Endothelial cell of umbilical vein (primary cell): Measurements from ENCODE around the gene LARGE1. TPM values are rescaled to one million over a fixed set of nuclear protein-coding genes. Genes with fewer than 3 reads are reported as not detected.

Experiments used
- BruUV-seq: library from RNA; stranded (reverse); fragments of 400-500 nt; replicated peaks from 2 replicates; lab custom pipeline; 2021; lab: Mats Ljungman, UMichigan
- CTCF ChIA-PET: fragments of 300-600, 350-600 bp; sonication (Branson Sonifier 250); formaldehyde crosslinking; loops from one replicate; lab custom pipeline; 2021; ENCODE audit warnings: antibody characterized with exemption, inconsistent platforms; lab: Charles Lee
- POLR2A ChIA-PET: fragments of 300-600, 350-600 bp; sonication (Branson Sonifier 250); formaldehyde crosslinking; loops from one replicate; lab custom pipeline; 2021; ENCODE audit warnings: antibody characterized with exemption, inconsistent platforms; lab: Charles Lee
- DNase-seq: peaks from one replicate; pipeline ENCODE4 v3.0.0-alpha.2; 2011; ENCODE audit warnings: low read depth, low spot score
- FAIRE-seq: peaks from 2 replicates; lab custom pipeline; 2011; peaks lifted over from hg19 to GRCh38; lab: Jason Lieb, UNC
- H2AFZ ChIP-seq: 2 replicates; pipeline ENCODE4 v1.6.0; 2012; ENCODE audit warnings: low read depth, low read length, control low read depth, inconsistent platforms
- H3K27ac ChIP-seq: 2 replicates; pipeline ENCODE4 v1.5.1; 2011; ENCODE audit warnings: low read depth, mild to moderate bottlenecking, control low read depth, low read length, moderate library complexity; ENCODE audit not compliant: insufficient read depth
- H3K27me3 ChIP-seq, 2 experiments: 2 replicates each; pipeline versions ENCODE4 v1.6.0 to v1.6.1; 2011; ENCODE audit warnings: low read length in 2 of 2, mixed read lengths in 1 of 2; ENCODE audit not compliant: control insufficient read depth in 2 of 2, insufficient read depth in 2 of 2
- H3K36me3 ChIP-seq, 2 experiments: 2 replicates in 1 of 2; 3 replicates in 1 of 2; pipeline ENCODE4 v1.5.1; 2011; ENCODE audit warnings: low read length in 2 of 2, mild to moderate bottlenecking in 1 of 2, moderate library complexity in 1 of 2; ENCODE audit not compliant: control insufficient read depth in 2 of 2, insufficient read depth in 2 of 2; ENCODE audit errors: extremely low read depth in 1 of 2
- H3K4me1 ChIP-seq: 3 replicates; pipeline ENCODE4 v1.5.1; 2011; ENCODE audit warnings: mild to moderate bottlenecking, low read length; ENCODE audit not compliant: control insufficient read depth, insufficient read depth; ENCODE audit errors: extremely low read depth
- H3K4me2 ChIP-seq: 2 replicates; pipeline ENCODE4 v1.6.1; 2011; ENCODE audit warnings: low read length, control low read depth, mixed read lengths; ENCODE audit not compliant: insufficient read depth
- H3K4me3 ChIP-seq, 3 experiments: fragments of 200-600 bp in 1 of 3; sonication (generic), shearing (Covaris generic) in 1 of 3; replicated peaks in 1 of 3; 2 replicates each; pipeline ENCODE4 v1.5.1; 2011 to 2016; ENCODE audit warnings: control low read depth in 3 of 3, low read length in 3 of 3, mild to moderate bottlenecking in 2 of 3, inconsistent platforms in 1 of 3, low read depth in 1 of 3, moderate library complexity in 1 of 3; ENCODE audit not compliant: insufficient read depth in 1 of 3
- H3K79me2 ChIP-seq: 2 replicates; pipeline ENCODE4 v1.6.0; 2012; ENCODE audit warnings: low read length, inconsistent platforms; ENCODE audit not compliant: control insufficient read depth, insufficient read depth
- H3K9ac ChIP-seq: replicated peaks from 2 replicates; pipeline ENCODE3; 2011; ENCODE audit warnings: low read length, control low read depth; ENCODE audit not compliant: insufficient read depth; ENCODE audit errors: extremely low read depth
- H3K9me1 ChIP-seq: replicated peaks from 3 replicates; pipeline ENCODE4 v1.6.0; 2011; ENCODE audit warnings: mild to moderate bottlenecking, low read length; ENCODE audit not compliant: control insufficient read depth, insufficient read depth; ENCODE audit errors: extremely low read depth
- H3K9me3 ChIP-seq: replicated peaks from 2 replicates; pipeline ENCODE4 v1.5.1; 2012; ENCODE audit warnings: low read length, inconsistent platforms; ENCODE audit not compliant: control insufficient read depth, insufficient read depth
- H4K20me1 ChIP-seq: replicated peaks from 2 replicates; pipeline ENCODE3; 2011; ENCODE audit warnings: mild to moderate bottlenecking, low read length; ENCODE audit not compliant: control insufficient read depth, insufficient read depth; ENCODE audit errors: extremely low read depth
- EZH2 ChIP-seq: IDR thresholded peaks from 2 replicates; pipeline ENCODE4 v1.6.1; 2012; ENCODE audit warnings: borderline replicate concordance, low read depth, mild to moderate bottlenecking, moderate library complexity, low read length, inconsistent platforms; ENCODE audit not compliant: severe bottlenecking
- FOS ChIP-seq: IDR thresholded peaks from 2 replicates; pipeline ENCODE4 v1.6.1; 2011; ENCODE audit warnings: mild to moderate bottlenecking, low read length, moderate library complexity, borderline replicate concordance; ENCODE audit not compliant: insufficient read depth
- GATA2 ChIP-seq: IDR thresholded peaks from 2 replicates; pipeline ENCODE4 v1.7.0; 2011; ENCODE audit warnings: low read depth, mild to moderate bottlenecking, moderate library complexity, mixed read lengths, low read length; ENCODE audit not compliant: insufficient read length, insufficient read depth
- JUN ChIP-seq: IDR thresholded peaks from 2 replicates; pipeline ENCODE4 v1.6.1; 2011; ENCODE audit warnings: borderline replicate concordance, low read depth; ENCODE audit not compliant: insufficient read length, insufficient read depth
- MYC ChIP-seq: IDR thresholded peaks from one replicate; pipeline ENCODE4 v1.6.1; 2011; ENCODE audit warnings: mild to moderate bottlenecking, low read depth, low read length
- POLR2A ChIP-seq: IDR thresholded peaks from 2 replicates; pipeline ENCODE4 v1.6.1; 2012; ENCODE audit warnings: low read depth, mild to moderate bottlenecking, control low read depth, low read length
- POLR2AphosphoS5 ChIP-seq: IDR thresholded peaks from 2 replicates; pipeline ENCODE4 v1.6.1; 2012; ENCODE audit warnings: low read depth, mild to moderate bottlenecking, control low read depth, low read length, moderate library complexity; ENCODE audit not compliant: insufficient read depth
- dilution Hi-C: fragments of 300-500 bp; cut with MboI; formaldehyde crosslinking; loops from one replicate; pipeline ENCODE4 v1.15.0; 2019; ENCODE audit warnings: low sequenced_read_pairs; ENCODE audit not compliant: extremely low pct_ligation_motif_present
- intact Hi-C: fragments of 100-400 bp; cut with micrococcal nuclease; formaldehyde crosslinking; loops from one replicate; pipeline ENCODE4 v1.10.0; 2022
- polyA plus RNA-seq, 4 experiments: library from polyadenylated mRNA; depleted of rRNA in 3 of 4; stranded (reverse) in 3 of 4; unstranded in 1 of 4; fragments of >200 nt; gene quantifications; 2 replicates each; pipeline versions ENCODE4 v1.2.1 to v1.2.3, GENCODE V29; 2011 to 2012; ENCODE audit warnings: missing spikeins in 1 of 4
- total RNA-seq: library from RNA; stranded (reverse); gene quantifications from 2 replicates; pipeline ENCODE4 v1.2.3, GENCODE V29; 2021
- TF ChIP-seq, protein P1 (sequence below): IDR thresholded peaks from 2 replicates; pipeline ENCODE4 v1.6.1; 2011; ENCODE audit not compliant: insufficient read depth, insufficient read length

LARGE1 gene
- total and polyA plus RNA-seq, 2 donors (not counting 3 experiments of a cell fraction or from before 2014, with no cell fraction given), result 0.95 to 4.4 TPM

- Histone ChIP-seq H3K79me2 (no peaks in the 10 kb centered on the region), H3K9me1 (no peaks in the 10 kb centered on the region), H3K9me3 (peaks cover 8% of the 10 kb centered on the region), H3K27ac (no peak overlapping the region), H3K4me1 (no peaks in the 10 kb centered on the region), H4K20me1 (no peaks in the 10 kb centered on the region), H3K9ac (no peak overlapping the region), H3K4me2 (no peak overlapping the region), H3K27me3 (no peaks in the 10 kb centered on the region), H2AFZ (no peak overlapping the region), H3K36me3 (no peaks in the 10 kb centered on the region), H3K4me3 (no peak overlapping the region)
- no TSS peak for BruUV-seq
- no peak for TF ChIP-seq EZH2
- TF ChIP-seq, protein P1, sequence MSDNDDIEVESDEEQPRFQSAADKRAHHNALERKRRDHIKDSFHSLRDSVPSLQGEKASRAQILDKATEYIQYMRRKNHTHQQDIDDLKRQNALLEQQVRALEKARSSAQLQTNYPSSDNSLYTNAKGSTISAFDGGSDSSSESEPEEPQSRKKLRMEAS, result no peak
- intact Hi-C loops, result no loop called here
- DNase-seq, result no peak
- CTCF ChIA-PET, result no interaction called here
- dilution Hi-C loops, result no loop called here
- POLR2A ChIA-PET, result no interaction called here
- FAIRE-seq, result no peak
Observed at GRCh38 chr22:33680632-33681031, 239.6 kb downstream of the LARGE1 start.

GRCh38 chr22:33678523-33678922 lies 241.8 kb downstream of the LARGE1 start:
- Histone ChIP-seq H3K9me3 (peaks cover 7% of the 10 kb centered on the region), H3K36me3 (no peaks in the 10 kb centered on the region), H3K27me3 (no peaks in the 10 kb centered on the region), H3K79me2 (no peaks in the 10 kb centered on the region), H2AFZ (no peak overlapping the region), H3K4me3 (no peak overlapping the region), H3K27ac (no peak overlapping the region), H3K9ac (no peak overlapping the region), H3K4me2 (no peak overlapping the region), H3K9me1 (no peaks in the 10 kb centered on the region), H3K4me1 (no peaks in the 10 kb centered on the region), H4K20me1 (no peaks in the 10 kb centered on the region)
- intact Hi-C loops, result no loop called here
- DNase-seq, result no peak
- FAIRE-seq, result no peak
- BruUV-seq, result no TSS peak
- dilution Hi-C loops, result no loop called here
- POLR2A ChIA-PET, result no interaction called here
- no peak for TF ChIP-seq FOS
- TF ChIP-seq POLR2A, result no peak
- no peak for TF ChIP-seq EZH2
- no peak for TF ChIP-seq JUN
- no peak for TF ChIP-seq POLR2AphosphoS5
- no peak for TF ChIP-seq GATA2
- no peak for TF ChIP-seq MYC
- TF ChIP-seq, protein P1, result no peak
- CTCF ChIA-PET, result no interaction called here
